ENCODE results near the gene G2E3. TPM values are rescaled to one million over a fixed set of nuclear protein-coding genes. Genes with fewer than 3 reads are reported as not detected.

G2E3 gene
- total RNA-seq, 1 experiment from 2014 or later = 51.5 TPM

GRCh38 chr14:30569216-30569902 lies 10.4 kb downstream of the G2E3 start:
- CTCF ChIA-PET = no interaction called here
- H3K36me3 ChIP-seq (ENCODE audit: insufficient read depth, low read length, poor library complexity, severe bottlenecking) = no peaks in the 10 kb centered on the region
- no peak for TF ChIP-seq EZH2 (IDR thresholded peaks at IDR 0.05; ENCODE audit: borderline replicate concordance, low read depth, low read length, poor library complexity, severe bottlenecking)
- TF ChIP-seq CTCF (conservative IDR thresholded peaks at IDR 0.05; ENCODE audit: low read depth, low read length) = no peak
- BruUV-seq (replicated peaks) = no TSS peak
- peaks cover 22% of the 10 kb centered on the region for H3K4me1 ChIP-seq (ENCODE audit: insufficient read depth, low read length, poor library complexity, severe bottlenecking)
- intact Hi-C loops (cut with micrococcal nuclease; ENCODE audit: unreplicated experiment) = no loop called here
- H3K27me3 ChIP-seq (replicated peaks; ENCODE audit: insufficient read depth, low read depth, low read length, poor library complexity) = no peaks in the 10 kb centered on the region
- no peak for DNase-seq (ENCODE audit: low spot score)
- H3K4me3 ChIP-seq (ENCODE audit: low read depth, low read length, poor library complexity, severe bottlenecking) = no peak overlapping the region
- H3K27ac ChIP-seq (ENCODE audit: low read depth, low read length, poor library complexity, severe bottlenecking) = no peak overlapping the region
- POLR2A ChIA-PET (ENCODE audit: low non-redundant PET) = interaction anchor here (0.5 kb wide), 1 partner anchor 11 kb away, joined by 3 read pairs; the partner anchor contains the start of gene G2E3
- no peaks in the 10 kb centered on the region for H3K9me3 ChIP-seq (ENCODE audit: low read depth, low read length, poor library complexity, severe bottlenecking)

- Histone ChIP-seq H3K36me3 (ENCODE audit: insufficient read depth, low read length, poor library complexity, severe bottlenecking) (no peaks in the 10 kb centered on the region), H3K4me1 (ENCODE audit: insufficient read depth, low read length, poor library complexity, severe bottlenecking) (peaks cover 22% of the 10 kb centered on the region), H3K9me3 (ENCODE audit: low read depth, low read length, poor library complexity, severe bottlenecking) (no peaks in the 10 kb centered on the region), H3K27ac (ENCODE audit: low read depth, low read length, poor library complexity, severe bottlenecking) (no peak overlapping the region), H3K4me3 (ENCODE audit: low read depth, low read length, poor library complexity, severe bottlenecking) (no peak overlapping the region), H3K27me3 (replicated peaks; ENCODE audit: insufficient read depth, low read depth, low read length, poor library complexity) (no peaks in the 10 kb centered on the region)
- BruUV-seq (replicated peaks) = no TSS peak
- TF ChIP-seq CTCF (conservative IDR thresholded peaks at IDR 0.05; ENCODE audit: low read depth, low read length) (no peak), EZH2 (IDR thresholded peaks at IDR 0.05; ENCODE audit: borderline replicate concordance, low read depth, low read length, poor library complexity, severe bottlenecking) (no peak)
- intact Hi-C loops (cut with micrococcal nuclease; ENCODE audit: unreplicated experiment) = no loop called here
- ChIA-PET POLR2A (ENCODE audit: low non-redundant PET) (no interaction called here), CTCF (no interaction called here)
- no peak for DNase-seq (ENCODE audit: low spot score)
Measured at GRCh38 chr14:30569903-30570226, 10.9 kb downstream of the G2E3 start.

GRCh38 chr14:30572237-30572636 lies 13.3 kb downstream of the G2E3 start:
- Histone ChIP-seq H3K9me3 (ENCODE audit: low read depth, low read length, poor library complexity, severe bottlenecking) (no peaks in the 10 kb centered on the region), H3K27me3 (replicated peaks; ENCODE audit: insufficient read depth, low read depth, low read length, poor library complexity) (no peaks in the 10 kb centered on the region), H3K4me3 (ENCODE audit: low read depth, low read length, poor library complexity, severe bottlenecking) (no peak overlapping the region), H3K4me1 (ENCODE audit: insufficient read depth, low read length, poor library complexity, severe bottlenecking) (peaks cover 22% of the 10 kb centered on the region), H3K27ac (ENCODE audit: low read depth, low read length, poor library complexity, severe bottlenecking) (no peak overlapping the region), H3K36me3 (ENCODE audit: insufficient read depth, low read length, poor library complexity, severe bottlenecking) (no peaks in the 10 kb centered on the region)
- POLR2A ChIA-PET (ENCODE audit: low non-redundant PET) = no interaction called here
- CTCF ChIA-PET = no interaction called here
- TF ChIP-seq EZH2 (IDR thresholded peaks at IDR 0.05; ENCODE audit: borderline replicate concordance, low read depth, low read length, poor library complexity, severe bottlenecking) = no peak
- no peak for DNase-seq (ENCODE audit: low spot score)
- intact Hi-C loops (cut with micrococcal nuclease; ENCODE audit: unreplicated experiment) = no loop called here
- no TSS peak for BruUV-seq (replicated peaks)

GRCh38 chr14:30572771-30573170 lies 13.8 kb downstream of the G2E3 start:
- no peaks in the 10 kb centered on the region for H3K27me3 ChIP-seq (replicated peaks; ENCODE audit: insufficient read depth, low read depth, low read length, poor library complexity)
- no peak for DNase-seq (ENCODE audit: low spot score)
- ChIA-PET CTCF (no interaction called here), POLR2A (ENCODE audit: low non-redundant PET) (interaction anchor here (1.0 kb wide), 1 partner anchor 11 kb away, joined by 3 read pairs; no protein-coding TSS in a partner anchor)
- H3K4me1 ChIP-seq (ENCODE audit: insufficient read depth, low read length, poor library complexity, severe bottlenecking) = peaks cover 23% of the 10 kb centered on the region
- TF ChIP-seq EZH2 (IDR thresholded peaks at IDR 0.05; ENCODE audit: borderline replicate concordance, low read depth, low read length, poor library complexity, severe bottlenecking) (no peak), CTCF (conservative IDR thresholded peaks at IDR 0.05; ENCODE audit: low read depth, low read length) (no peak)
- H3K27ac ChIP-seq (ENCODE audit: low read depth, low read length, poor library complexity, severe bottlenecking) = no peak overlapping the region
- no peaks in the 10 kb centered on the region for H3K9me3 ChIP-seq (ENCODE audit: low read depth, low read length, poor library complexity, severe bottlenecking)
- intact Hi-C loops (cut with micrococcal nuclease; ENCODE audit: unreplicated experiment) = no loop called here
- BruUV-seq (replicated peaks) = no TSS peak
- H3K4me3 ChIP-seq (ENCODE audit: low read depth, low read length, poor library complexity, severe bottlenecking) = no peak overlapping the region
- no peaks in the 10 kb centered on the region for H3K36me3 ChIP-seq (ENCODE audit: insufficient read depth, low read length, poor library complexity, severe bottlenecking)
